Measurements from ENCODE around the gene SLC38A9.

DNA sequence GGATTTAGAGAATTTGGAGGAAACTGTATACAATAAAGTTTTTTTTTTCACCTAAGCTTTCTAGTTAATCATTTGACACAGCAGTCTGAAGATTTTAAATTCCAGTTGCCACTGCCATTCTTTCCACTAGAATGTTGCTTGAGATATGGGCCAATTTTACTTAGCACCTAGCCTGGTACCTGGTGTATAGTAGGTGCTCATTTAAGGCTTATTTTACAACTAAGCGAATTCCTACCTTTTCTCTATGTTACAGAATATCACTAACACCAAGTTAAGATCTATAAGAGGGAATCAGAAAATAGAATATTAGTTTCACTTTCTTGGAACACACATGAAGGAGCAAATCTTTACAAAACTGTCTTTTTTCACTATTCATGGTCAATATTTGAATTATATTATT, 22.5 kb upstream of the SLC38A9 start:
- TF ChIP-seq, protein P1, sequence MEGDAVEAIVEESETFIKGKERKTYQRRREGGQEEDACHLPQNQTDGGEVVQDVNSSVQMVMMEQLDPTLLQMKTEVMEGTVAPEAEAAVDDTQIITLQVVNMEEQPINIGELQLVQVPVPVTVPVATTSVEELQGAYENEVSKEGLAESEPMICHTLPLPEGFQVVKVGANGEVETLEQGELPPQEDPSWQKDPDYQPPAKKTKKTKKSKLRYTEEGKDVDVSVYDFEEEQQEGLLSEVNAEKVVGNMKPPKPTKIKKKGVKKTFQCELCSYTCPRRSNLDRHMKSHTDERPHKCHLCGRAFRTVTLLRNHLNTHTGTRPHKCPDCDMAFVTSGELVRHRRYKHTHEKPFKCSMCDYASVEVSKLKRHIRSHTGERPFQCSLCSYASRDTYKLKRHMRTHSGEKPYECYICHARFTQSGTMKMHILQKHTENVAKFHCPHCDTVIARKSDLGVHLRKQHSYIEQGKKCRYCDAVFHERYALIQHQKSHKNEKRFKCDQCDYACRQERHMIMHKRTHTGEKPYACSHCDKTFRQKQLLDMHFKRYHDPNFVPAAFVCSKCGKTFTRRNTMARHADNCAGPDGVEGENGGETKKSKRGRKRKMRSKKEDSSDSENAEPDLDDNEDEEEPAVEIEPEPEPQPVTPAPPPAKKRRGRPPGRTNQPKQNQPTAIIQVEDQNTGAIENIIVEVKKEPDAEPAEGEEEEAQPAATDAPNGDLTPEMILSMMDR (IDR thresholded peaks at IDR 0.05) = no peak
- TF ChIP-seq POLR2A (IDR thresholded peaks at IDR 0.05) = no peak

All from uterus (tissue), 2 donors.